NCI-H1105 treated with DMSO at 0.1 percent for 48 hours (cell line): Measurements from ENCODE around the gene AUTS2.

Experiments used
- DNase-seq: peaks from one replicate; lab custom pipeline; 2025; lab: John Stamatoyannopoulos, UW

The AUTS2 gene

DNA sequence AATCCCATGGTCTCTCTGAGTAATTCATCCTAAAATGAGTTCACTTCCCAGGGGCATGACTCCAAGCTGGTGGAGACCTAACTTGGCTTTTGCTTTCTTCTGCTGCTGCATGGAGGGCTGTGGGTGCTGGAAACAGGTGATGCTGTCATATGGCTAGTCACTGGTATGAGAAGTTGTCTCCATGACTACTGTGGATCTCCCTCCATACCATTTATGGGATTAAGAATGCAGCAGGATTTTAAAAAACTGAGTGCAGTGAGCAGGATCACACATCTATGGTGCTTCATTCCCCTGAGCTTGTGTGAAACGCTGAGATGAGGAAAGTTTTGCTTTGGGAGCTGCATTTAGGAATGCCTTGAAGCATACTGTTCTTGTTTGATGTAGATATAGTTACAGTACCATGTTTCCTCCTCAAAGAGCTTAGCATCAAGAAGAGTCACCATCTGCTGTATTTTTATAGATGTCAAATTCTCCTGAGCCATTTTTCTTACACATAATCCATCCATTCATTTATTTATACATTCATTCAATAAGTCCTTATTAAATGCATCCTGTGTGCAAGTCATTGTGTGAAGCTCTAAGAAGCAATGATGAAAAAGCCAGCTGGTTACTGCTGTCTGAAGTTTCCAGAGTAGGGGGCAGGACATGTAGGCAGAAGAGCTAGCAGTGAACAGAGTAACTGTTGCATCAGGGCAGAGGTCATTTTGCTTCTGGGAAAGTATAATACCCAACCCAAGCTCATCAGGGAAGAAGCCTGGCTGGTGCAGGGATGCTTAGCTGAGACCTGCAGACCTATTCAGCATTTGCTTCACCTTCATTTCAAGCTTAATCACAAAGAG, 534.8 kb downstream of the AUTS2 start:
- DNase-seq = peak; percentile 34

DNA sequence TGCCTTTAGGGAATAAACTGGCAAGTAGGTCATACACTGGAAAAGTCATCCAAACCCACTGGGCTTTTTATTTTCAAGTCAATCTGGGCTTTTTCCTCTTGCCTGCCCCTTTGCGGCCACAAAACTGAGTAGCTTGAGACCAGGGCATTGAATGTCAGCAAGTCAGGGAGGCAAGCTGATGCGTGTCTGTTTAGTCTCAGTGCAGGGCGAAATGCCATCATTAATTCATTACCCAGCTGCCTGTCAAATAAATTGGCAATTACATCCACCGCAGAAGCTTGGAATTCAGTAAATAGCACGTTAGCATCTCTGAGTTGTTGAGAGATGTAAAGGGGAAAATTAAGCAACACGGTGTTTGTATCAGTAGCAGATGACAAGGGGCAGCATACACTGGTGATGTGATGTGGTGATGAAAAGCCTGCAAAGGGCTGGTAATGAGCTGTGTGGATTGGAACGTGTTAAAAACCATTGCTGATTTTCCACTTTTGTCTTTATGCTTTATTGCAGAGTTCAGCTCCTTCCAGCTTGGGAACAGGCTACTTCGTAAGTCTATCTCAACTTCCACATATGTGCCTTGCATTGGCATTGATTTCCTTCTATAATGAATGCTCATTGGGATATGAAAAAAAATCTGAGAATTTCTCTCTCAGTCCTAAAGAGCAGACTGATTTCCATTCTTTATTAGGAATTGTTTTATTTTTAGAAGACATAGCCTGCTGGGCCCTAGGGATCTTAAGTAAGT, 535.9 kb downstream of the AUTS2 start:
- DNase-seq = peak; percentile 91

DNA sequence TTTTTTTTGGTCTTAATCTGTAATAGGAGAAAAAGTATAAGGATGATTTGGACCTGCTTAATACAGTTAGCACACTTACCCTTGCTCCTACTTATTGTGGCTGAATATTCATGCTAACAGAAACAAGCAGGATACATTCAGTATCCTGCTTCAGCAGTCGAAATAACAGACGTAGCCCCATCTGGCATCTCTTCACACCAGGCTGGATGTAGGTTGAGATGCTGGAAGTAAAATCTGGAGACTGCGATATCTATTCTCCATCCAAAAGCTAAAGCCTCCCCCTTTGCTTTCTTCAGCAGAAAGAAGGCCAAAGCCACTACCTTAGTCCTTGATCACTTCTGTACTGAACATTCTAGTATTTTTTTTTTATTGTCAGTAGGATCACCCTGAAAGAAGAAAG, 537.4 kb downstream of the AUTS2 start:
- no peak for DNase-seq

DNA sequence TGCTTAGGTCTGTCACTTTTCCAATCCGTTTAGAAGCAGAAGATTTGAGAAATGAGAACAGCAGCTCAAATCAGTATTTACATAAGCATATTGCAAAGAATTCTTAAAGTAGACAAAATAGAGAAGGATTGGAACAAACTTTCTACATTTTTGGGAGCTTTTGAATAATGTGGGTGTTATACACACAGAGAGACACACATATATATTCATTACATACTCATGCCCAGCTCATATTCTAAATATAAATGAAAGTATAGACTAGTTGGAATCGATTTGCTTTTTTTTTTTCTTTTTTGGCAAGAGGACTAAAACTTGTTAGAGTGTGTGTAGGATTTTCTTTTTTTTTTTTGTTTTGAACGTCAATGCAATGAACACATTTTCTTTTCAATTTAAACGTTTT, 538.9 kb downstream of the AUTS2 start:
- DNase-seq = no peak

DNA sequence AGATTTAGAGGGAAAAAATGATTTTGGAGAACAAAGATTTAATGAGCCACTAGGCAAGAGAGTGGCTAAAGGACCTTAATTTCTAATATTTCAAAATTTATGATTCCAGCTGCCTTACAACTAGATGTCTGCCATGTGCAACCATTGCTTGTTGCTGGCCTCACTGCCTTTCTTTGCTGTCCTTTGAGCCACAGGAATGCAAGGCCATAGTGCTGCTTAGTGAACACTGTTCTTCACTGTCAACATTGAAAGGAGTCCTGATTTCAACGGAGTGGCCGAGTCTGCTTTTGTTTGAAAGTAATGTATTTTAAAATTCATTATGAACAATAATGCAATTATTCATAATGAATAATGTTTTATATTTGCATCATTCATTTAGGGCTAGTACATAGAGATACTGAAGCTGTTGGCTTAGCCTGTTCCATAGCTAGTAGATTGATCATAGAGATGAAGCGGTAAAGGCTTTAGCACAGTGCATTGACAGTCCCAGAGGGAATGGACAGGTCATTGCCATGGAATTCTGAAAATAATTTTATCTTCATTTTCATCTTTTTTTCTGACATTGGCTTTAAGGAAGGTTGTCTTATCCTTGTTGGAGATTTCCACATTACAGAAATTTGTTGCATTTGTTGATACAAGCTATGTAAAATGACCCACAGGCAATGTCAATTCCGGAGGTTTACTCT, 544.1 kb downstream of the AUTS2 start:
- DNase-seq = no peak

DNA sequence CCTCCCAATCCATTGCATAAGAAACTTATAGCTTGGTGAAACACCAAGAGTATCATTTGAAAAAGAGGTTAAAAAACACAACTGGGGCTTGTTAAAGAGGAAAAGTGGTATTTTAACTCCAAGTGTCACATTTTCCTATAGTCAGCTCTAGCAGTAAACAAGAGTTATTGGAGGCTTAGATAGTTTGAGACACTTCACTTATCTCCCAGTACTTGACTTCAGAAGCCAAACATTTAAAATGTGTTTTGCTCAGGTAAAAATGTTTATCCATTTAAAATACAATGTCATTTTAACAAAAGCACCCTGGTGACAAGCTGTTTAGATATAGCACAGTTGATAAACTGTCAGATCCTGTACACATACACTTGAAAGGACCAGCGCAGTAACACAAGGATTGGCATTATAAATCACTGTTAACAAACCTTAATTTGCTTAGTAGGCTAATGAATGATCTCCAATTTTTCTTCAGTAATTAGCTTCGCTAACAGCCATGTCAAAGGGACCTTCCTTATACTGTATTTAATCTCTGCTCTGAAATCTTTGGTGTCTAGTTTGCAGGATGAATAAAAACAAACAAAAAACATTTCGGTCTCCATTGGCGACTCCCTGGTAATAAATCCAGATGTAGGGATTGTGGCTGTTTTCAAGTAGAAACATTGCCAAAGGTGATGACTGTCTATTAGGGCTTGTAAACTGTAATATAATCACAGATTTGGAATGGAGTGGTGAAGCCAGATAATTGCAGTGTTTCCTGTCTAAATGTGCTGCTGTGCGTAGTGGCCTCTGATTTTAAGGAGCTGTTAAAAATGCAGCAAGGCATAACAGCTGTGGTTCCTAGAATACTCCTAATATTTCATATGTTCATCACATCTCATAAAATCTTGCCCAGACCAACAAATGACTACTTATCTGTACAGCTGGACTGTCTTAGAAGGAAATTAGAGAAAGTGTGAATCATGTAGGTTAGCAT, 545.1 kb downstream of the AUTS2 start:
- DNase-seq = peak; percentile 94

DNA sequence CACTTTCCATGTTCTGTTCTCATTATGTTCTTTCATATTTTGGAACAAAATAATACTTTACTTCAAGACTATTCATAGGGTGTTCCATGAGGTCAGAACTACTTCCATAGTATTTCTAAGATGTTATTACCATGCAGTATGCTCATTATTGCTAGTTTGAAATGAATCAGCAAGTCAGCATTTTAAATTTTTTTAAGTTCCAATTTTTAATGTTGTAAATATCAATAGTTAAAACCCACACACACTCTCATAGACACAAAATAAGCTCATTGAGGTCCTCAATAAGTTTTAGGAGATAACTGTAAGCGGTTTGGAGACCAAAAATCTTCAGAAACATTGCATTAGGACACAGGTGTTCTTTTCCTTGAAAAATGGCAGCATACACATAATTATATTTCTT, 550.7 kb downstream of the AUTS2 start:
- no peak for DNase-seq

DNA sequence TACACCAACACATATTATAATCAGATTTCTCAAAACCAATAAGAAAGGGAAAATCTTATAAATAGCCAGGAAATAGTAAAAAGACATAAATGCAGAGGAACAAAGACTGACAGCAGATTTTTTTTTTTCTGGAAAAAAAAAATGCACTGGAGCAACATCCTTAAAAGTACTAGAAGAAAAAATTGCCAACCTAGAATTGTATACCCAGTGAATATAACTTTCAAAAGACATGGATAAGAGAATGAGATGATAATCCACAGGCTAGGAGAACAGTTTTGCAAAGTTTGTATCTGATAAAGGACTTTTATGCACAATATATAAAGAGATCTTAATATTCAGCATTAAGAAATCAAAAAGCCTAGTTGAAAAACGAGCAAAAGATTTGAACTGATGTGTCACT, 554.0 kb downstream of the AUTS2 start:
- DNase-seq = no peak

DNA sequence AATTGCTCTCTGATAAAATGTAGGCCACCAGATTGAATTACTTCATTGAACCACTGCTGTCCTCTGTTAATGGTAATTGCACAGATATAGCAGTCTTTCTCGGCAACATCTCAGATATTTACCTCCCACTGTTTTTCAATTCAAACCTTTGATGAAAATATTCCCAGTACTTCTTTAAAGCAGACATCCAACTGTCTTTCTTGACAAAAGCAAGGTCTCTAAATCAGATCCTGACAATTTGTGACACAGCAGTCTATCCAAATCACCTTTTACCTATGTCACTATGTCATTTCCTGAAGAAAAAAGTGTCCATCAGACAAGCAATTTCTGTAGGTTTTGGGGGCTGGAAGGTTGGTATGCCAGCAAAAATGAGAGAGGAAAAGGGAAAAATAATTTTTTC, 555.7 kb downstream of the AUTS2 start:
- DNase-seq = no peak

DNA sequence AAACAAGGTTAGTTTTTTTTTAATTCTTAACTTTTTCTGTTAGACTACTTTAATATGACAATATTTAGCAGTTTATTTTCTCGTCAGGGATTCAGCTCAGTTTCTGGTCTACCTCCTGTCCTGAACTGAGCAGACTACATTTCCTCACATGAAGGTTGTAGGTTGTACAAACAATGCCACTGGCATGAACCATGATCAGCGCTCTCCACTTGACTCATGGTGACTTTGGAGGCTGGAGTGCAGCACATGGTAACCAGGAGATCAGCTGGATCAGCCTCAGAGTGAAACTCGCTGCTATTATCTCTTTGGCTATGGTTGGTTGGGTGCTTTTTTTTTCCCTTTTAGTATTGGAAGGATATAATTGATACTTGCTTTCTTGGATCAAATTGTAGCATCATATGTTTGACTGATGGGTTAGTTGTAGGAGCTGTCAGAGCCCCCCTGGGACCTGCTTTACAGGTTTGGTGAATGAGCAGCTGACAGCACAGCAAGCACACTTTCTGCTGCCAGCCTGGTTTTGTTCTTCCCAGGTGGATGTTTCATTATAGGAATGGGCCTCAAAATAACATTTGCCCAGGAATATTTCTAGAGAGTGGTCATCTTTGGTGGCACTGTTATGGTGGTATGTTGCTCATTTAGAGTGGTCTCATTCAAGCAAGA, 556.4 kb downstream of the AUTS2 start:
- no peak for DNase-seq

DNA sequence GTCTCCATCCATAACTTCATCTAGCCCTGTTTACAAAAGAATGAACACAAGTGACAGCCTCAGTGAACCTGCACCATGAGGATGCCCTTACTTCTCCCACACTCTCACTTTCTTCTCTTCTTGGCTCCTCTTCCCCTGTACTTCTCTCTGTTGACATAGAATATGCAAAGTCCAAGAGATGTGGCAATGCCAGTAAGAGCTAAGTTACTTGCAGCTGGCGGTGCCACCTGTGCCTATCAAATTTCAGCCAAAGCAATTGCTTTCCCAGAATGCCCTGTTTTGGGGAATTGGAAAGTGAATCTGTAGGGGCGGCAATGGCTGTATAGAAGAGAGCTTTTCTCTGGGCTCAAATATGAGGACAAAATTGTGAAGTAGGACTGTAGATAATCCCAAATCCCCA, 557.8 kb downstream of the AUTS2 start:
- no peak for DNase-seq

DNA sequence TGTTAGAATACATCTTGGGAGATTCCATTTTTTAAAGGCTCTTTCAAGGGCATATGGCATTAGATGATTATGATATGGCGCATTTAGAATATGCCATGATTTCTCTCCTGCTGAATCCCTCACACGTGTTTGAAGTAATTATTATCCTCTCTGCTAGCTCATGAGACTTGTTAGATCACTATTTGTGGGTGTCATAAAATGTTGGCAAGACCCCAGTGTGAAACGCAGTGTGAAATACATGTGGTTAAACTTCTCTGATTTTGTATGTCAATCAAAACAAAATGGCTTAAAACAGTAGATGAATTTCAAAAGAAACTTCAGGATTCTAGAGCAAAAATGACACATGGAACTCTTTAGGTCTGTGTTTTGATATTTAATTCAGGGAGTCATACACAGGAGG, 560.8 kb downstream of the AUTS2 start:
- no peak for DNase-seq

DNA sequence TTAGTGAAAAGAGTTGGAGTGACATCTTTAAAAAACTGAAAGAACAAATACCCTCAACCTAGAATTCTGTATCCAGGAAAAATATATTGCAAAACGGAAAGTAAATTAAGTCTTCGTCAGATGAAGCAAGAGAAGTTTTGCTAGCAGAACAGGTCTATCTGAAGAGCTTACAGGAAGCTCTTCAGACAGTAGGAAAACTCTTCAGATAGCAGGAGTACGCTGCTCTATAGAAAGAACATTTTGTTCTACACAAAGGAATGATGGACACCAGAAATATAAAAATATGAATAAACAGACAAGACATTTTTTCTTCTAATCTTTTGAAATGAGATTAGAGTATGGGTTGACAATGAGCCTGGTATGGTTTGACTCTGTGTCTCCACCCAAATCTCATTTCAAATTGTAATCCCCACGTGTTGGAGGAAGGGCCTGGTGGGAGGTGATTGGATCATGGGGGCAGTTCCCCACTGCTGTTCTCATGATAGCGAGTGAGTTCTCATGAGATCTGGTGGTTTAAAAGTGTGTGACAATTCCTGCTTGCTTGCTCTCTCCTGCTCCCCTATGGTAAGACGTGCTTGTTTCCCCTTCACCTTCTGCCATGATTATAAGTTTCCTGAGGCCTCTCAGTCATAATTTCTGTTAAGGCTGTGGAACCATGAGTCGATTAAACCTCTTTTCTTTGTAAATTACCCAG, 567.3 kb downstream of the AUTS2 start:
- no peak for DNase-seq

DNA sequence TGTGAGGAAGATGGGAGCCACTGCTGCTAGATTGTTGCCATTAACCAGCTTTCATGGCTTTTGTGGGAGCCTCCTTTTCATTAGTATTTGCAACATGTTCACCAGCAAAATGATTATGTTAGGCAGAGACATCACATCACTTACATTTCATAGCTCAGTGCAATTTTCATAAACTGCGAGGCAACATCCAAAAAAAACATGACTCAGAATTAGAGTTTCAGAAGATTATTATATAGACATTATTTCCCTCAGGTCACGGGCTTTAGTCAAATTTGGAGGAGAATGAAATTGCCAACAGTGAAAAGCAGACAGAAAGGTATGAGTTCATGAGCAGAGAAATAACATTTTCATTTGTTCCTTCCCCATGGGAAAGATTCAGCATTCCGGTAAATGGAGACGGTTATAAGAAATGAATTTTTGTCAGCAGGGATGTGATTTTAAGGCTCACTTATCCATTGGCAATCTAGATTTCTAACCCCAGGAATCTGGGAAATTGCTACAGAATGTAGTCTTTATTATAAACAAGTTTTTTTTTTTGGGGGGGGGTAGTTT, 573.2 kb downstream of the AUTS2 start:
- no peak for DNase-seq

DNA sequence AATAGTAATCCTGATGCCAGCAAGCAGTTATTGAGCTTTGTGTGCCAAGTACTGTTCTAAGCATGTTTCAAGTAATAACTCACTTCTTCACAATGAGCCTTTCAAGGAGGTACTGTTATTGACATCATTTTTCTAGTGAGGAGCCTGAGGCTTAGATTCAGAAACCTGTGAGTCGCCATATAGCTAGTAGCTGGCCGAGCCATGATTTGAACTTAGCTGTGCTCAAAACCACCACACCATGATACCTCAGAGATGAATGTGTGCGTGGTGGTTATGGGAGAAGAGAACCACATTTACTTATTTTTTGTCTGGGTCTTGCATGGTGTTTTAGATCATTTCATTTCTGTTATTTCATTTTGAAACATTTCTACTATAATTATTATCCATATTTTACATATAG, 578.9 kb downstream of the AUTS2 start:
- DNase-seq = no peak

DNA sequence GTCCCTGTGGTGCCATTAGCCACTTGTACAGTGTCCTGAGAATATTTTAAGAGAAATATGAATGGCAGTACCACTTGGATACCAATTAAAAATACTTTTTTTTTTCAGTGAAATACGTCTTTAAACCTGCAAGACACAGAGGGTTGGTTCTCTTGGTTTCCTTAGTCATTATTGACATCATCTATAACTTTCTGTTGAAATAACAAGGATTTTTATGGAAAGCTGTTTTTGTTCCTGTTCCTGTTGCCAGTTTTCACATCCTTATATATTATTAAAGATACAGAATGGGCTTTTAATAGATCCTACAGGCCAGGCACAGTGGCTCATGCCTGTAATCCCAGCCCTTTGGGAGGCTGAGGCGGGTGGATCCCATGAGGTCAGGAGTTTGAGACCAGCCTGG, 579.9 kb downstream of the AUTS2 start:
- no peak for DNase-seq

DNA sequence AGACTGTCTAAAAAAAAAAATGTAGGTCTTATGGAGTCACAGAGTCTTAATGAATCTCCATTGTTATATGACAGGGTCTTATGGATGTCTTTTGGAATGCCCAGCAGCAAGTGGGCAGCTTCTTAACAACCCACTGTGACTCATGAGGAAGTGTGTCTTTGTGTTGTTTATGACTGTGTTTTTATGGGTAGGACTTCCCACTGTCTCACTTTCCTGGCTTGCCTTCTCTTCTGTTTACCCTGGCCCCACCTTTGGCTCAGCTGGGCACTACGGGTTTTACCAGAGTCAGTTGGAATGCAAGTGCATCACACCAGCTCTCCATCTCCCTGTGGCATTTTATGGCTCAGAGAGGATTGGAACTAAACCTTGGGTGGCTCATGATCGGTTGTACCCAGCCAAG, 580.5 kb downstream of the AUTS2 start:
- DNase-seq = no peak

DNA sequence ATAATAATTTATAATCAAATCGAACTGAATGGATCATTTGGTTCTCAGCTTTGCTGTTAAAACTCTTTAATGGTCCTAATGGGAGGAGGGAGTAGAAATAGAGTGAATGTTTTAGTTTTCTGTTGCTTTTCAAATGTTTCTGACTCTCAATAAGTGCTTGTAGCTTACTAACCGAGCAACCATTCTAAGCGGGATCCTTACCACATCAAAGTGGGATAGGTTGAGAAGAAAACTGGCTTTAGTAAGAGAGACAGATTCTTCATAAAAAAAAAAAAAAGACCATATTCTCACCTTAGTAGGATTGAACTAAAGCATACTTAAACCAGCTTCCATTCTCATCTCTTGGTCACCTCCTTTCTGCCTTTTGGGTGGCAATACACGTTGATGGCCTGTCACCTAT, 584.2 kb downstream of the AUTS2 start:
- DNase-seq = no peak

DNA sequence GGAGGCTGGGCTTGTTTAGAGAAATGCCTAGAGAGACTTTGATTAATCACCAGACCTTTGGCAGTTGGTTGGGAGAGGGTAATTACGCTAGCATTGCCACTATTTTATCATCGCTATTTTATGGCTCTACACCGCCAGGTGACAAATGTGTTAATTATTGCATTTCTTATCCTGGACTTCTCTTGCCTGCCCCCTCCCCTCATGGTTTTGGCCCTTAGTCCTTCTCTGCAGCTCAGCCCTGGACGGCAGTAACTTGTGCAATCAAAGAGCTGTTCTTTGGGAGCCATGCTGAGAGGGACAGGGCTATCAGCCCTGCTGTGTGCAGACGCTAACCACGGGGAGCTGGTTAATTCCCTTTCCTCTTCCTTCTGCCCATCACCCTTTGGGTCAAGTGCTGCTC, 585.0 kb downstream of the AUTS2 start:
- peak; percentile 47 for DNase-seq

DNA sequence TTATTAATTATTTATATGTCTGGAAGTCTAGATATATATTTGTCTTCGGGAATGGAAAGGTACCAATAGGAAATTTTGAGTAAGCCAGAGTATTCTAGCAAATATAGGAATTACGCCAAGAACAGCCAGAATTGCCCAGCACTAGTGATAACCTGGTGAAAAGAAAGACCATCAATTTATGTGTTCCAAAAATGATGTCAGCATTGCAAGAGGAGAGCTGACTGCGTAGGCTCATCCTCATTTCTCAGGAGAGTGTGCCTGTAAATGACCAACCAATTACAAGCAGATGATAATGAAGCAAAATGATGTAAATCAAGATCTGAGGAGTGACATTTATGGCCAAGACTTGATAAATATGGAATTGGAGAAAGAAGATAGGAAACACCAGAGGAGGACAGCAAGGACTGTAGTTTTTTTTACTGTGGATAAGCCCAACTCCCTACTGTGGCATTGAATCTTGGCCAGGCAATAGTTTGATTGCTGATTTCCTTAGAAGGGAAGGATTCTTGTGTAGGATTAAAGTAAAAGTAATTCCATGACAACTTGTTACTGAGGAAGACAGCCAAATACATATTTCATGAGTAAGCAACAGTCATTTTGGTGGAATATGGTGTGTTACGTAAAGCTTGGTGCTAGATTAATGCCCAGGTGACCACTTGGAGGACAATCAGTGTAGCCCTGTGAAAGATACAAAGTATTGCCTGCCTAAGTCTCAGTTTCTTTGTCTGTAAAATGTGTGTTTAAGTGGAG, 590.8 kb downstream of the AUTS2 start:
- DNase-seq = no peak
